GM12891 (cell line): ENCODE data around the gene CCDC86. TPM values are rescaled to one million over a fixed set of nuclear protein-coding genes. Genes with fewer than 3 reads are reported as not detected.

Experiments used
- DNase-seq: peaks from one replicate; pipeline ENCODE4 v3.0.0; 2011; ENCODE audit warnings: low spot score; ENCODE audit not compliant: insufficient read length
- FAIRE-seq: peaks from 2 replicates; lab custom pipeline; 2011; peaks lifted over from hg19 to GRCh38; lab: Jason Lieb, UNC
- PAX5 ChIP-seq: IDR thresholded peaks from 2 replicates; pipeline ENCODE4 v1.6.1; 2011; ENCODE audit warnings: low read length, moderate library complexity, mild to moderate bottlenecking; ENCODE audit not compliant: insufficient read depth, severe bottlenecking
- POLR2A ChIP-seq: IDR thresholded peaks from 2 replicates; pipeline ENCODE4 v1.6.1; 2011; ENCODE audit warnings: low read depth, low read length, control low read depth
- POLR2AphosphoS5 ChIP-seq: IDR thresholded peaks from 2 replicates; pipeline ENCODE4 v1.6.1; 2011; ENCODE audit warnings: low read depth, low read length, control low read depth
- POU2F2 ChIP-seq: IDR thresholded peaks from 2 replicates; pipeline ENCODE4 v1.6.1; 2011; ENCODE audit warnings: low read depth, mild to moderate bottlenecking, control low read depth, low read length, moderate library complexity
- SPI1 ChIP-seq: IDR thresholded peaks from 2 replicates; pipeline ENCODE4 v1.6.1; 2011; ENCODE audit warnings: low read depth, low read length, control low read depth
- TAF1 ChIP-seq: IDR thresholded peaks from 2 replicates; pipeline ENCODE4 v1.6.1; 2011; ENCODE audit warnings: low read depth, low read length, control low read depth
- polyA plus RNA-seq: library from polyadenylated mRNA; unstranded; fragments of >200 nt; gene quantifications from one replicate; pipeline ENCODE4 v1.2.1, GENCODE V29; 2012; ENCODE audit warnings: low read depth, missing spikeins, inconsistent platforms; ENCODE audit not compliant: missing spikeins

CCDC86 gene
- polyA plus RNA-seq: 24.8 TPM

- FAIRE-seq (peak; percentile 99), DNase-seq (peak; percentile 98)
- no peak for TF ChIP-seq SPI1
- TF ChIP-seq PAX5: peak; percentile 55
- peak; percentile 46 for TF ChIP-seq TAF1
- TF ChIP-seq POU2F2: peak; percentile 73; the same call in 1 of the 2 replicates
- peak; percentile 51; the same call in 1 of the 2 replicates for TF ChIP-seq POLR2AphosphoS5
These were observed at the start of gene CCDC86 for GRCh38 chr11:60841797-60842667. Gene CCDC86, plus strand, starts transcription at chr11:60842113. Its CDS starts 12 bp downstream, at chr11:60842125.

DNA sequence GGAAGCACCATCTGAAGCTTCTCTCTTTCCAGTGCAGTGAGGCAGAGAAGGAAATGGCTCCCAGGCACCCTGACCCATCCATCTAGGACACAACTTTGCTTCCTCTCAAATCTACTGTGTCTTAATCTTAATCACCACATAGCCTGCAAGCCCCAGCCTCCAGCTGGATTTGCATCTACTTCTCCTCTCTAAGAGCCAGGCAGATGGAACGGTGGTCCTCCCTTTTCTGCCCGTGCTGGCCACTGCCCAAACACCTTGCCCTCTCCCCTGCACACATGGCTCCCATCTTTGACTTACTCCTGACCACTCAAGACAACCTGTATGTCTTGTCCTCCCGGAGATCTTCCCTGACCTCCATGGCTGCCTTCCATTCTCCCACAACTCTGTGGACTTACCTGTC, 49.4 kb upstream of the CCDC86 start:
- TF ChIP-seq TAF1 (no peak), SPI1 (no peak), POU2F2 (no peak), PAX5 (no peak), POLR2AphosphoS5 (no peak), POLR2A (no peak)
- DNase-seq (no peak), FAIRE-seq (no peak)

- FAIRE-seq (no peak), DNase-seq (no peak)
- TF ChIP-seq TAF1: no peak
- no peak for TF ChIP-seq POU2F2
- TF ChIP-seq PAX5: no peak
- TF ChIP-seq POLR2AphosphoS5: no peak
- no peak for TF ChIP-seq SPI1
- TF ChIP-seq POLR2A: no peak
These were observed 46.6 kb upstream of the CCDC86 start for GRCh38 chr11:60795291-60795690.

- no peak for FAIRE-seq
- DNase-seq: no peak
- no peak for TF ChIP-seq PAX5
- TF ChIP-seq SPI1: no peak
- TF ChIP-seq POLR2AphosphoS5: no peak
- TF ChIP-seq POU2F2: no peak
- TF ChIP-seq TAF1: no peak
These were observed 43.9 kb upstream of the CCDC86 start for GRCh38 chr11:60797846-60798630.

DNA sequence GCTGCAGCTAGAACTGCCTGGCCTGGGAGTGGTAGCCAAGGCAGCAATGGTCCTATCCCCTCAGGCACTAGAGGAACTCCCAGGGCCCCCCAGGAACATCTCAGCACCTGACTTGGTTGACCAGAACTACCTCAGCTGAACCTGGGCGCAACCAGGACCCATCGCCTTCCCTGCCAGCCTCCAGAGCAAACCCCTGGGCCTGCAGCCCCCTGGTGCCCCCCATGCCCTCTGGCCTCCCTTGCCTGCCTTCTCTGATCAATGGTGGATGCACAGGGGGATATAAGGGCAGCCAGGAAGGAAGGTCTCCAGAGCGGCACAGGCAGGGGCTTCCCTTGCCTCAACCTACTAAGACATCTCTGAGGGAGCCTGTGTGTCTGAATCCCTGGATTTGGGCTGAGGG, 43.3 kb upstream of the CCDC86 start:
- DNase-seq (no peak), FAIRE-seq (no peak)
- TF ChIP-seq POU2F2 (no peak), POLR2AphosphoS5 (no peak), POLR2A (no peak), PAX5 (no peak), SPI1 (no peak), TAF1 (no peak)

GRCh38 chr11:60801194-60801593, 40.7 kb upstream of the CCDC86 start:
- TF ChIP-seq PAX5: no peak
- no peak for TF ChIP-seq POLR2AphosphoS5
- TF ChIP-seq POLR2A: no peak
- no peak for TF ChIP-seq SPI1
- TF ChIP-seq TAF1: no peak
- no peak for TF ChIP-seq POU2F2
- DNase-seq: no peak
- FAIRE-seq: no peak

- DNase-seq: no peak
- no peak for FAIRE-seq
- TF ChIP-seq PAX5: no peak
- TF ChIP-seq POLR2A: no peak
- no peak for TF ChIP-seq POU2F2
- no peak for TF ChIP-seq TAF1
- TF ChIP-seq POLR2AphosphoS5: no peak
- TF ChIP-seq SPI1: no peak
These were observed 38.5 kb upstream of the CCDC86 start for GRCh38 chr11:60803273-60803936.

DNA sequence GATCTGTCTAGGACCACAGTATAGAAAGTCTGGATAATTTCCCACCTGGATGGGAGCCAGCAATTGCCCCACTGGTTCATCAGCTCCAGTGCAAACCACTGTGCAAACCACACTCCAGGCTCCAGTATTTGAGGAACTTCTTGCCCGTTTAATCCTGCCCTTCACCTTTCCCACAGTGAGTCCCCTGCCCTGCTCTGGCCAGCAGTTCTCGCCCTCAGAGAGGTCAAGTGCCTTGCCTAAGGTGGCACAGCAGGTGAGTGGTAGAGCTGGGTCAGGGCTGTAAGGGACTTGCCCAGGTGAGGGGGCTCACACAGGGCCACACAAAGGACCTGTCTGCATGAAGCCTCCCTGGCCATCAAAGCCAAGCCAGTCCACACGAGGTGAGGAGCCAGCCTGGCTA, 32.7 kb upstream of the CCDC86 start:
- TF ChIP-seq SPI1 (no peak), POLR2AphosphoS5 (no peak), PAX5 (no peak), POU2F2 (no peak)
- FAIRE-seq (no peak), DNase-seq (no peak)

DNA sequence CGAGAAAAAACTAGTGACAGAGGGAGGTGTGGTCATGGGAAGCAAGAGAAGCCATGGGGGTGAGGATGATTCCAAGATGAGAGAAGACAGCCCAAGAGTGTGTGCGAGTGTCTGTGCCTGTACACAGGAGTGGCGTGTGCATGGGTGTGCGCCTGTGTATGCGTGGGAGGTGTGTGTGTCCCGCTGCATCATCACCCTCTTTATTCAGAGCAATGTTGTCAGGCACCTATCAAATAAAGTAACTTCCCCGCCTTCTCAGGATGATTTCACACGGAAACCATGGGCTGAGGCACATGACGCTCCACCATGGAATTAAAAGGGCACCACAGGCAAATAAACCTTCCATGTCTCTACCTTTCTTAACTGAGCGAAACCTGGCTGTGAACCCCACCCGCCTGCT, 32.2 kb upstream of the CCDC86 start:
- no peak for FAIRE-seq
- TF ChIP-seq POLR2AphosphoS5: no peak
- no peak for TF ChIP-seq PAX5
- no peak for TF ChIP-seq SPI1
- TF ChIP-seq TAF1: no peak
- TF ChIP-seq POLR2A: no peak
- TF ChIP-seq POU2F2: no peak
- no peak for DNase-seq

DNA sequence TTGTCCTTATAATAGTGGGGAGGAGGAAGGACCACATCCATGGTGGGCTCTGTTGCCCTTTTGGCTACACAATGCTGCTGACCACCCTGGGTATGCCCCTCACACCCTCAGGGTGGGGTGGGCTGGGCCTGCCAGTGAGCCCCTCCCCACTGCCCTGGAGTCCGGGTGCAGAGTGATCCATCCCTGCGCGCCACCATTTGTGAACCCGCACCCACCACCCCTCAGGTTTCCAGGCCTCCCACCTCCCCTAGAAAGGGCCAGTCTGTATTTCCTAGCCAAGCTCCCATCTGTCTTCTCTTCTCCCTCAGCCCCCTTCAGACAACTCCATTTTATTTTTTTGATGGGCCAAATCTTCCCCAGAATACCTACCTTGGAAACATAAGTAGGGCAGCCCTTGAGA, 31.8 kb upstream of the CCDC86 start:
- DNase-seq (no peak), FAIRE-seq (no peak)
- TF ChIP-seq PAX5 (no peak), POLR2AphosphoS5 (no peak)
